ENCODE measurements around the gene HEATR5A. TPM values are rescaled to one million over a fixed set of nuclear protein-coding genes. Genes with fewer than 3 reads are reported as not detected.

The HEATR5A gene
- total and polyA plus RNA-seq, 2 experiments from 2014 or later = 25.8 to 32.5 TPM

- no peak for ATAC-seq
- no peaks in the 10 kb centered on the region for H3K9me2 ChIP-seq (ENCODE audit: insufficient read depth)
Measured at GRCh38 chr14:31414190-31414833, 6.0 kb downstream of the HEATR5A start.

More at GRCh38 chr14:31414190-31414833, 6.0 kb downstream of the HEATR5A start:
- Histone ChIP-seq H3K4me2 (no peak overlapping the region), H3K27ac (ENCODE audit: low read depth) (no peak overlapping the region), H3K27me3 (ENCODE audit: insufficient read depth) (no peaks in the 10 kb centered on the region), H4K20me1 (replicated peaks; ENCODE audit: insufficient read depth) (0 out of 2 replicates have a peak, but pooled peaks cover 14% of the 10 kb centered on the region), H3F3A (replicated peaks; ENCODE audit: low read depth) (no peaks in the 10 kb centered on the region), H3K79me2 (replicated peaks; ENCODE audit: insufficient read depth) (peaks cover 90% of the 10 kb centered on the region), H3K36me3 (ENCODE audit: insufficient read depth) (no peaks in the 10 kb centered on the region), H3K4me3 (no peak overlapping the region), H3K4me1 (ENCODE audit: insufficient read depth) (0 out of 2 replicates have a peak, but pooled peaks cover 12% of the 10 kb centered on the region), H2AFZ (no peak overlapping the region)
- no peaks in the 10 kb centered on the region for H3K36me3 Mint-ChIP-seq (ENCODE audit: low read depth)
- no peaks in the 10 kb centered on the region for H3K9me3 Mint-ChIP-seq
- no peak for DNase-seq (ENCODE audit: low spot score)
- no peaks in the 10 kb centered on the region for H3K27me3 Mint-ChIP-seq (ENCODE audit: insufficient read depth, low read depth, poor library complexity)
- no peak for TF ChIP-seq CTCF (conservative IDR thresholded peaks at IDR 0.05; ENCODE audit: low read depth in 2 of 2)
- no peak for TF ChIP-seq STAT1 (IDR thresholded peaks at IDR 0.05; ENCODE audit: unreplicated experiment)
- TF ChIP-seq JUNB (IDR thresholded peaks at IDR 0.05; ENCODE audit: unreplicated experiment) = no peak
- no peak for TF ChIP-seq ZNF114 (CRISPR knock-in tag; IDR thresholded peaks at IDR 0.05)
- no peak for TF ChIP-seq ETS1 (IDR thresholded peaks at IDR 0.05)
- TF ChIP-seq EZH2 (IDR thresholded peaks at IDR 0.05; ENCODE audit: low read depth, unreplicated experiment) = no peak
- TF ChIP-seq EZH2phosphoT487 (IDR thresholded peaks at IDR 0.05; ENCODE audit: unreplicated experiment) = no peak
- no peak for TF ChIP-seq CREB1 (CRISPR knock-in tag; IDR thresholded peaks at IDR 0.05; ENCODE audit: low read depth)
- TF ChIP-seq ZNF331 (CRISPR knock-in tag; IDR thresholded peaks at IDR 0.05; ENCODE audit: low read depth) = no peak
- no peak for TF ChIP-seq POLR2AphosphoS5 (IDR thresholded peaks at IDR 0.05; ENCODE audit: low read depth)
- no peak for TF ChIP-seq ZNF462 (CRISPR knock-in tag; IDR thresholded peaks at IDR 0.05)
- no peak for TF ChIP-seq NANOG (IDR thresholded peaks at IDR 0.05; ENCODE audit: borderline replicate concordance)
- TF ChIP-seq REST (IDR thresholded peaks at IDR 0.05; ENCODE audit: unreplicated experiment) = no peak
- no peak overlapping the region for H3K27ac Mint-ChIP-seq
- H3K4me3 Mint-ChIP-seq = no peak overlapping the region
- H3K4me1 Mint-ChIP-seq = peaks cover 10% of the 10 kb centered on the region

Data from GM23338 (cell line).